SK-N-SH treated with all-trans-retinoic acid at 6 μM for 48 hours (cell line): Measurements from ENCODE around the gene INTS1.

Experiments used
- ARNTL ChIP-seq: fragments of 450-650 bp; formaldehyde crosslinking; IDR thresholded peaks from 2 replicates; pipeline ENCODE4 v1.5.0; 2020; ENCODE audit warnings: low read depth, mild to moderate bottlenecking, moderate library complexity, borderline replicate concordance
- BACH2 ChIP-seq: fragments of 250-450 bp; sonication (Bioruptor Pico); IDR thresholded peaks from 2 replicates; pipeline ENCODE4 v1.9.0; 2021; ENCODE audit warnings: mild to moderate bottlenecking, borderline replicate concordance
- ESRRG ChIP-seq: fragments of 250-450 bp; sonication (Bioruptor Pico); IDR thresholded peaks from 2 replicates; pipeline ENCODE4 v1.6.1; 2021; ENCODE audit warnings: mild to moderate bottlenecking
- OSR1 ChIP-seq: fragments of 250-450 bp; sonication (Bioruptor Pico); IDR thresholded peaks from 2 replicates; pipeline ENCODE4 v1.8.0; 2022; ENCODE audit warnings: moderate library complexity, mild to moderate bottlenecking, inconsistent platforms
- RARB ChIP-seq: fragments of 250-450 bp; sonication (Bioruptor Pico); IDR thresholded peaks from 2 replicates; pipeline ENCODE4 v1.8.0; 2021; ENCODE audit warnings: mild to moderate bottlenecking, moderate library complexity
- TCF4 ChIP-seq: fragments of 250-450 bp; sonication (Bioruptor Pico); IDR thresholded peaks from 2 replicates; pipeline ENCODE4 v1.8.0; 2021; ENCODE audit warnings: mild to moderate bottlenecking, moderate library complexity, borderline replicate concordance
- TOX ChIP-seq: fragments of 250-450 bp; sonication (Bioruptor Pico); IDR thresholded peaks from 2 replicates; pipeline ENCODE4 v1.8.0; 2021; ENCODE audit warnings: mild to moderate bottlenecking, moderate library complexity, borderline replicate concordance
- ZFP3 ChIP-seq: fragments of 250-450 bp; sonication (Bioruptor Pico); IDR thresholded peaks from 2 replicates; pipeline ENCODE4 v1.5.0; 2020; ENCODE audit warnings: mild to moderate bottlenecking, moderate library complexity
- ZFP30 ChIP-seq: fragments of 450-650 bp; formaldehyde crosslinking; IDR thresholded peaks from 2 replicates; pipeline ENCODE4 v1.5.0; 2022; ENCODE audit warnings: mild to moderate bottlenecking, moderate library complexity
- ZNF565 ChIP-seq: fragments of 450-650 bp; formaldehyde crosslinking; conservative IDR thresholded peaks from 2 replicates; pipeline ENCODE4 v1.5.0; 2020; ENCODE audit warnings: low read depth, mild to moderate bottlenecking, moderate library complexity
- ZNF70 ChIP-seq: fragments of 450-650 bp; formaldehyde crosslinking; IDR thresholded peaks from 2 replicates; pipeline ENCODE4 v1.5.0; 2020; ENCODE audit warnings: mild to moderate bottlenecking, moderate library complexity
- ZNF8 ChIP-seq: fragments of 450-650 bp; formaldehyde crosslinking; IDR thresholded peaks from 2 replicates; pipeline ENCODE4 v1.5.0; 2020; ENCODE audit warnings: mild to moderate bottlenecking, moderate library complexity
- TF ChIP-seq, protein P1 (sequence below): fragments of 250-450 bp; sonication (Bioruptor Pico); IDR thresholded peaks from 2 replicates; pipeline ENCODE4 v1.8.0; 2020; ENCODE audit warnings: mild to moderate bottlenecking, moderate library complexity, borderline replicate concordance
- TF ChIP-seq, protein P2 (sequence below): fragments of 250-450 bp; sonication (Bioruptor Pico); IDR thresholded peaks from 2 replicates; pipeline ENCODE4 v1.5.0; 2020; ENCODE audit warnings: mild to moderate bottlenecking, moderate library complexity

DNA sequence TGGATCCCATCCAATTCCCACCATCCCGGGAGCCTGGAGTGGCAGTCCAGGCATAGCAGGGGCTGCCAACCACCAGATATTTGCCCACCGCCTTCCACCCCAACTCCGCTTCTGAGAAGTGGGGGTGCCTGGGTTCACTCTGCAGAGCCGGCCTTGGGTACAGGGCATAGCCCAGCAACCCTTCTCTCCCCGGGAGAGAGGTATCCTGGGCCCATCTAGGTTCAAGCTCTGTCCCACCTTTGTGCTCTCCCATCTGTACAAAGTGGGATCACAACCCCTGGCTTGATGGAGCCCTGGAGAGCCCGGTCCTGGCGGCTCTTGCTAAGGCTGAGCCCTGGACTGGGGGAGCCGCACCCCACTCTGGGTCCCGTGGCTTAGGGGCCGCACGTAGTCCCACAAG is 57.1 kb downstream of the INTS1 start:
- TF ChIP-seq ZFP30 (CRISPR knock-in tag) (no peak), RARB (CRISPR knock-in tag) (no peak), ZFP3 (CRISPR knock-in tag) (no peak), ZNF565 (no peak), ZNF70 (CRISPR knock-in tag) (no peak), TCF4 (no peak), ARNTL (CRISPR knock-in tag) (no peak), ESRRG (CRISPR knock-in tag) (no peak), ZNF8 (CRISPR knock-in tag) (no peak), TOX (CRISPR knock-in tag) (no peak), OSR1 (CRISPR knock-in tag) (no peak), BACH2 (CRISPR knock-in tag) (no peak)
- TF ChIP-seq, protein P1, sequence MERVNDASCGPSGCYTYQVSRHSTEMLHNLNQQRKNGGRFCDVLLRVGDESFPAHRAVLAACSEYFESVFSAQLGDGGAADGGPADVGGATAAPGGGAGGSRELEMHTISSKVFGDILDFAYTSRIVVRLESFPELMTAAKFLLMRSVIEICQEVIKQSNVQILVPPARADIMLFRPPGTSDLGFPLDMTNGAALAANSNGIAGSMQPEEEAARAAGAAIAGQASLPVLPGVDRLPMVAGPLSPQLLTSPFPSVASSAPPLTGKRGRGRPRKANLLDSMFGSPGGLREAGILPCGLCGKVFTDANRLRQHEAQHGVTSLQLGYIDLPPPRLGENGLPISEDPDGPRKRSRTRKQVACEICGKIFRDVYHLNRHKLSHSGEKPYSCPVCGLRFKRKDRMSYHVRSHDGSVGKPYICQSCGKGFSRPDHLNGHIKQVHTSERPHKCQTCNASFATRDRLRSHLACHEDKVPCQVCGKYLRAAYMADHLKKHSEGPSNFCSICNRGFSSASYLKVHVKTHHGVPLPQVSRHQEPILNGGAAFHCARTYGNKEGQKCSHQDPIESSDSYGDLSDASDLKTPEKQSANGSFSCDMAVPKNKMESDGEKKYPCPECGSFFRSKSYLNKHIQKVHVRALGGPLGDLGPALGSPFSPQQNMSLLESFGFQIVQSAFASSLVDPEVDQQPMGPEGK (CRISPR knock-in tag): no peak
- TF ChIP-seq, protein P2, sequence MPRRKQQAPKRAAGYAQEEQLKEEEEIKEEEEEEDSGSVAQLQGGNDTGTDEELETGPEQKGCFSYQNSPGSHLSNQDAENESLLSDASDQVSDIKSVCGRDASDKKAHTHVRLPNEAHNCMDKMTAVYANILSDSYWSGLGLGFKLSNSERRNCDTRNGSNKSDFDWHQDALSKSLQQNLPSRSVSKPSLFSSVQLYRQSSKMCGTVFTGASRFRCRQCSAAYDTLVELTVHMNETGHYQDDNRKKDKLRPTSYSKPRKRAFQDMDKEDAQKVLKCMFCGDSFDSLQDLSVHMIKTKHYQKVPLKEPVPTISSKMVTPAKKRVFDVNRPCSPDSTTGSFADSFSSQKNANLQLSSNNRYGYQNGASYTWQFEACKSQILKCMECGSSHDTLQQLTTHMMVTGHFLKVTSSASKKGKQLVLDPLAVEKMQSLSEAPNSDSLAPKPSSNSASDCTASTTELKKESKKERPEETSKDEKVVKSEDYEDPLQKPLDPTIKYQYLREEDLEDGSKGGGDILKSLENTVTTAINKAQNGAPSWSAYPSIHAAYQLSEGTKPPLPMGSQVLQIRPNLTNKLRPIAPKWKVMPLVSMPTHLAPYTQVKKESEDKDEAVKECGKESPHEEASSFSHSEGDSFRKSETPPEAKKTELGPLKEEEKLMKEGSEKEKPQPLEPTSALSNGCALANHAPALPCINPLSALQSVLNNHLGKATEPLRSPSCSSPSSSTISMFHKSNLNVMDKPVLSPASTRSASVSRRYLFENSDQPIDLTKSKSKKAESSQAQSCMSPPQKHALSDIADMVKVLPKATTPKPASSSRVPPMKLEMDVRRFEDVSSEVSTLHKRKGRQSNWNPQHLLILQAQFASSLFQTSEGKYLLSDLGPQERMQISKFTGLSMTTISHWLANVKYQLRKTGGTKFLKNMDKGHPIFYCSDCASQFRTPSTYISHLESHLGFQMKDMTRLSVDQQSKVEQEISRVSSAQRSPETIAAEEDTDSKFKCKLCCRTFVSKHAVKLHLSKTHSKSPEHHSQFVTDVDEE: no peak
